AG08395 (cell line): Measurements from ENCODE around the gene PHKA2.
"Not testable (repeated sequence)": the region's sequence is repeated elsewhere in the genome, so short reads cannot be mapped to it uniquely, and the experiment has no call there.

ENCODE experiments used
- DNase-seq: peaks from one replicate; pipeline ENCODE4 v3.0.0; 2012; ENCODE audit warnings: mixed read lengths, low spot score

The PHKA2 gene

GRCh38 chrX:18983666-18984380 lies at the start of gene PHKA2:
TSS of gene PHKA2 (minus strand) at chrX:18984114. CDS start at chrX:18983932, 182 bp downstream.
- peak; percentile 55 for DNase-seq

GRCh38 chrX:19030805-19031204 lies 46.9 kb upstream of the PHKA2 start:
- no peak for DNase-seq

GRCh38 chrX:19028560-19028959 lies 44.6 kb upstream of the PHKA2 start:
- DNase-seq = no peak

GRCh38 chrX:19024366-19024765 lies 40.5 kb upstream of the PHKA2 start:
- no peak for DNase-seq

GRCh38 chrX:19019996-19020395 lies 36.1 kb upstream of the PHKA2 start:
- no peak for DNase-seq

GRCh38 chrX:19017271-19017670 lies 33.4 kb upstream of the PHKA2 start:
- peak; percentile 15 for DNase-seq

GRCh38 chrX:19016614-19017013 lies 32.7 kb upstream of the PHKA2 start:
- DNase-seq = not testable (repeated sequence)

GRCh38 chrX:19007868-19008267 lies 24.0 kb upstream of the PHKA2 start:
- no peak for DNase-seq

GRCh38 chrX:19007011-19007410 lies 23.1 kb upstream of the PHKA2 start:
- DNase-seq = no peak

GRCh38 chrX:19005909-19006308 lies 22.0 kb upstream of the PHKA2 start:
- DNase-seq = no peak

GRCh38 chrX:19003756-19004155 lies 19.8 kb upstream of the PHKA2 start:
- DNase-seq = no peak

GRCh38 chrX:18998653-18999052 lies 14.7 kb upstream of the PHKA2 start:
- DNase-seq = no peak

GRCh38 chrX:18997916-18998315 lies 14.0 kb upstream of the PHKA2 start:
- no peak for DNase-seq

GRCh38 chrX:18996536-18996935 lies 12.6 kb upstream of the PHKA2 start:
- no peak for DNase-seq

- peak; percentile 10 for DNase-seq
These were observed 11.3 kb upstream of the PHKA2 start for GRCh38 chrX:18995221-18995620.

GRCh38 chrX:18994713-18995112 lies 10.8 kb upstream of the PHKA2 start:
- peak; percentile 35 for DNase-seq

GRCh38 chrX:18992829-18993228 lies 8.9 kb upstream of the PHKA2 start:
- DNase-seq = no peak

GRCh38 chrX:18985186-18985435 lies 1.2 kb upstream of the PHKA2 start:
- no peak for DNase-seq

GRCh38 chrX:18984381-18985185 lies 669 bp upstream of the PHKA2 start:
- peak; percentile 82 for DNase-seq

GRCh38 chrX:18981124-18981807 lies 2.6 kb downstream of the PHKA2 start:
- no peak for DNase-seq

GRCh38 chrX:18980262-18980661 lies 3.7 kb downstream of the PHKA2 start:
- DNase-seq = not testable (repeated sequence)

GRCh38 chrX:18974993-18975392 lies 8.9 kb downstream of the PHKA2 start:
- no peak for DNase-seq

- DNase-seq = no peak
These were observed 10.3 kb downstream of the PHKA2 start for GRCh38 chrX:18973527-18974192.
